Skeletal muscle satellite cell (primary cell): ENCODE data around the gene ZBTB32.

Experiments
- H3K27me3 ChIP-seq: 2 replicates; pipeline ENCODE4 v1.7.0; 2013; ENCODE audit warnings: low read length; ENCODE audit not compliant: control insufficient read depth, insufficient read depth
- H3K36me3 ChIP-seq: 2 replicates; pipeline ENCODE4 v1.7.0; 2013; ENCODE audit warnings: mild to moderate bottlenecking, control low read depth, low read length; ENCODE audit not compliant: insufficient read depth
- H3K4me1 ChIP-seq: 2 replicates; pipeline ENCODE4 v1.7.0; 2013; ENCODE audit warnings: low read length; ENCODE audit not compliant: control insufficient read depth, insufficient read depth
- H3K4me2 ChIP-seq: 2 replicates; pipeline ENCODE4 v1.7.0; 2013; ENCODE audit warnings: mild to moderate bottlenecking, low read length
- H3K4me3 ChIP-seq: 2 replicates; pipeline ENCODE4 v1.7.0; 2013; ENCODE audit warnings: low read length
- H3K9ac ChIP-seq: 2 replicates; pipeline ENCODE4 v1.7.0; 2013; ENCODE audit warnings: mild to moderate bottlenecking, low read depth, low read length, moderate library complexity
- H3K9me3 ChIP-seq: replicated peaks from 2 replicates; pipeline ENCODE4 v1.7.0; 2013; ENCODE audit warnings: mild to moderate bottlenecking, control low read depth, low read length

Gene ZBTB32

DNA sequence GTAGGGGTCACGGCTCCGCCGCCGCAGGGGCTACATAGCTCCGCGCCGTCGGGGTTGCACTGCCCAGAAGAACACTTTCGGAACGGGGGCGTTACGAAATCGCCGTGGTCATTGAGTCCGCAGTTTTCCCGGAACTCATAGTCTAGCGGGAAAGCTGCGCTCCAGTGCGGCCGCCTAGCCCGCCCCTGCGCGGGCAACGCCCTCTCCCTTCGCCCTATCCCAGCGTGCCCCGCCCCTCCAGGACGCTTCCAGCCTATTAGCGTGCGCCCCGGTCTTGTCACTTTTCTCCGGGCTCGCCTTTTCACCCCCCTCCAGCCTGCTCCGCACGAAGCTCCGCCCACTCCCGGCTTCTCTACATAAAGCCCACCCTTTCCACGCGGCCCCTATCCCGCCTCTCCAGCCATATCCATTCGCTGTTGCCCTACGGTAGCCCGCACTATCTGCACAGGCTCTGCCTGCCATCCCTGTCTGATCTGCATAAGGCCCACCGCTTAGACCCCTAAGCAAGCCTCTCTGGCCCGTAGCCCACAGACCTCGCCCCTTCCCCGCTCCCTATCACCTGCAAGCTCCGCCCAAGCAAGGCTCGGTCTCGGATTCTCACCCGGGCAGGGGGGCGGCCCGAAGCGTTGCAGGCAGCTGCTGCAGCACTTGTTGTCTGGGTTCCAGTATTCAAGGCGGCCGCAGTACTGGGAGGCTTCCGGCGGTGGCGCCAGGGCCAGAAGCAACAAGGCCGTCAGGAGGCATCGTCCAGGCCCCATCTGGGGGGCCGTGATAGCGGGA, 36.3 kb downstream of the ZBTB32 start:
- peak overlapping the region; percentile 73 for H3K4me3 ChIP-seq
- H3K4me2 ChIP-seq, result peak overlapping the region; percentile 93
- peaks cover 11% of the 10 kb centered on the region for H3K4me1 ChIP-seq
- H3K9ac ChIP-seq, result peak overlapping the region; percentile 55
- peaks cover 31% of the 10 kb centered on the region for H3K36me3 ChIP-seq
- H3K27me3 ChIP-seq, result no peaks in the 10 kb centered on the region
- no peaks in the 10 kb centered on the region for H3K9me3 ChIP-seq

DNA sequence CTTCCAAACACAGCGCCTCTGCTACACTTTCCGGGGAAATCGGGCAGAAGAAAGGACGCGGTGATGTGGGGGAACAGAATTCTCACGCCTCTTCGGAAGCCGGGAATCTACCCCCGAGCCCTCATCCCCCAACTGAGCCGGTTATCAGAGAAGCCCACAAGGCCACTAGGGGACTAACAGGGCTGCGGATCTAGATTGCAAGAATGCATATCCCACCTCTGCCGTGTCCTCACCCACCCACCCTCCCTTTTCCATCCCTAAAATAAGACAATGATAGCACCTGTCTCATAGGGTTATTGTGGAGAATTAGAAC, 36.8 kb downstream of the ZBTB32 start:
- H3K36me3 ChIP-seq, result peaks cover 31% of the 10 kb centered on the region

DNA sequence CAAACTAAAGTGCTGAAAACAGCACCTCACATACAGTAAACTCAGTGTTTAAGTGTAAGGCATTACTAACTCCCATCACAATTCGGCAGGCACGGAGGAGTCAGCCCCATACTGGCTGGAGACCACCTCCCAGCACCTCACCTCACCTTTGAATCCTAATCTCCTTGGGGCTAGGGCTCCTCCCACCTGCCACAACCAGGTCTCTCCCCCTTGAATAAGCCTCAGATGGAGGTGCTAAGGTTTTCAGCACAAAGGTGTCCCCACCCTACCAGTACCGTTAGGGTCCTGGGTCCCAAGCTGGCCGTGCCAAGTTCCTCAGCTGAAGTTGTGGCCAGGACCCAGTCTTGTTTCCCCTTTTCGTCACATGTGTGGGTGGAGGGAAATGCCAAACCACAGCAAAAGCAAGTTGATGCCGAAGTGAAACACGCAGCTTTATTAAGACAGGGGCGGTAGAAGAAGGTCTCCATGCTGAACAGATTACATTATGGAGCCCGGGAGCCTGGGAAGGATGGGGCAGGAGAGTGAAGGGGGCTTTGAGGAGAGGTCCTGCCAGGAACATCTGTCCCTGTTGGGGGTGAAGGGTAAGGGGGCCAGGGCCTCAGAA, 37.9 kb downstream of the ZBTB32 start, which contains the start of gene IGFLR1:
IGFLR1 (minus strand) TSS at position 332 of the 604 bp plus-strand sequence. CDS start 1,272 bp downstream, outside the sequence.
- H3K27me3 ChIP-seq, result no peaks in the 10 kb centered on the region
- H3K36me3 ChIP-seq, result peaks cover 23% of the 10 kb centered on the region
- H3K9me3 ChIP-seq, result no peaks in the 10 kb centered on the region
- H3K4me3 ChIP-seq, result no peak within 1 kb of the TSS
- no peak within 1 kb of the TSS for H3K4me2 ChIP-seq
- H3K9ac ChIP-seq, result no peak within 1 kb of the TSS
- H3K4me1 ChIP-seq, result peaks cover 18% of the 10 kb centered on the region

More for the DNA sequence above, 36.8 kb downstream of the ZBTB32 start:
- Histone ChIP-seq H3K4me2 (peak overlapping the region; percentile 93), H3K27me3 (no peaks in the 10 kb centered on the region), H3K4me3 (peak overlapping the region; percentile 73), H3K9me3 (no peaks in the 10 kb centered on the region), H3K9ac (peak overlapping the region; percentile 46), H3K4me1 (peaks cover 13% of the 10 kb centered on the region)

DNA sequence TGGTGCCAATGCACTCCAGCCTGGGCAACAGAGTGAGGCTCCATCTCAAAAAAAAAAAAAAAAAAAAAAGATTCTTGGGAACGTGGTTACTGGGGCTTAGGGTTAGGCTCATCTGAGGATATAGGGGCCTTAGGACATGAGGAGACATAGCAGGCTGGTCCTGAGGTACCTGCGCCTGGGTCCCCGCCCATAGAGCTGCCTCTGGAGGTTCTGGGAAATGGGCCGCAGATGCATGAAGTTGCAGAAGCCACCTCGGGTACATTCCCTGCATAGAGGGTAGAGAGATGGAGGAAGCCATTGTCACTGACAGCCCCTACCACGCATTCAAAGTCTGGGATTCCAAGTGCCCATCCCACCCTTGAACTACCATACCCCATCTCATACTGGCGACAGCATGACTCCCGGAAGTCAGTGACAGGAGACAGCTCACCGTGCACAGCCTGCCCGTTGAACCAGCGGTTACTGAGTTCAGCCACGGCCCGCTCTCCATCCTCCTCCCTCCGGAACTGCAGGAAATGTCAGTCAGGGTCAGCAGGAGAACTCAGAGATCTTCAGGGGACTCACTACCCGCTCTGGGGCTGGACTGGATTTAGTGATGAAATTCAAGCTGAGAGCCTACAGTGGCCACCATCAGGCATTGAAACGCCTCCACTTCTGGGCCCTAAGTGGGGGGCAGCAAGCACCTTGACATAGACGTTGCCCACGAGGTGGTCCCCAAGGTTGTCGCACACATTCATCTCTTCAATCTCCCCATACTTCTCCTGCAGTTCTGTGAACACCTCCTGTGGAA, 39.5 kb downstream of the ZBTB32 start:
- H3K9me3 ChIP-seq, result no peaks in the 10 kb centered on the region
- H3K4me2 ChIP-seq, result peak overlapping the region; percentile 95
- H3K4me3 ChIP-seq, result peak overlapping the region; percentile 76
- peaks cover 22% of the 10 kb centered on the region for H3K4me1 ChIP-seq
- no peak overlapping the region for H3K9ac ChIP-seq
- peaks cover 9% of the 10 kb centered on the region for H3K36me3 ChIP-seq
- no peaks in the 10 kb centered on the region for H3K27me3 ChIP-seq

DNA sequence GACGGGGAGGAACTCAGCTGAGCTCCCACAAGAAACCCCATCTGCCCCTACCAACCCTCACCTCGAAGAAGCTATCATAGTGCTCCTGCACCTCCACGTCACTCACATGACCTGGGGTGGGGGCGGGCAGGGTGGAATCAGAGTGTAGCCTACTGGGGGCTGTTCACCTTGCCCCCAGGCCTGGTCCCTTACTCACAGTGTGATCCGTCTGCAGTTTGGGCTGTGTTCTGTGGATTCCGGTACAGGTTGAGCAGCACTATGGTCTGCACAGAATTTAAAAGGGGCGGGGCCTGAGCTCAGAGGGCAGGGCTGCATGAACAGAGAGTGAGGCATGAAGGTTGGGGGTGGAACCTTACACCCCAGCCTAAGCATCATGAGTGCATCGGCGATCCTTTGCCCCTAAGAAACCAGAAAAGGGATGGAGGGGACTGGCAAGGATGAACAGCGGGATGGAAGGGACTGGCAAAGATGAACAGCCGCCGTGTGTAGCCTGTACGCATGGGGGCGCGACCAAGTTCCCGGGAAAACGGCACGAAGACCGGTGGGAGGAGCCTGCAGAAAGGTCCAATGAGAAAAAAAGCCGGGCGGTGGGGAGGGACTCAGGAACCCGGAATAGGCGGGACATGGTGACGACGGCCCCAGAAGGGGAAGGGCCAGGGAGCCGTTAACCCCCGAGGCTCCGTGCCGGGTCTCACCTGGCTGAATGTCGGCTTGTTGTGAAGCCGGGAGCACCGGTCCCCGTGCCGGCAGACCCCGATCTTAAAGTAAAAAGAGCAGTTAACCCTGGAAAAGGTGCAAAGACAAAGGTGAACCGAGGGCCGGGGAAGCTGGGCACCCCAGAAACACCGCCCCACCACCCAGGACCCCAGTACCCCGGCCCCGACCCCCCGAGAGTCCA, 40.3 kb downstream of the ZBTB32 start:
- H3K9ac ChIP-seq, result peak overlapping the region; percentile 89
- peaks cover 26% of the 10 kb centered on the region for H3K4me1 ChIP-seq
- peak overlapping the region; percentile 95 for H3K4me2 ChIP-seq
- no peaks in the 10 kb centered on the region for H3K9me3 ChIP-seq
- peaks cover 4% of the 10 kb centered on the region for H3K36me3 ChIP-seq
- no peaks in the 10 kb centered on the region for H3K27me3 ChIP-seq
- H3K4me3 ChIP-seq, result peak overlapping the region; percentile 76

DNA sequence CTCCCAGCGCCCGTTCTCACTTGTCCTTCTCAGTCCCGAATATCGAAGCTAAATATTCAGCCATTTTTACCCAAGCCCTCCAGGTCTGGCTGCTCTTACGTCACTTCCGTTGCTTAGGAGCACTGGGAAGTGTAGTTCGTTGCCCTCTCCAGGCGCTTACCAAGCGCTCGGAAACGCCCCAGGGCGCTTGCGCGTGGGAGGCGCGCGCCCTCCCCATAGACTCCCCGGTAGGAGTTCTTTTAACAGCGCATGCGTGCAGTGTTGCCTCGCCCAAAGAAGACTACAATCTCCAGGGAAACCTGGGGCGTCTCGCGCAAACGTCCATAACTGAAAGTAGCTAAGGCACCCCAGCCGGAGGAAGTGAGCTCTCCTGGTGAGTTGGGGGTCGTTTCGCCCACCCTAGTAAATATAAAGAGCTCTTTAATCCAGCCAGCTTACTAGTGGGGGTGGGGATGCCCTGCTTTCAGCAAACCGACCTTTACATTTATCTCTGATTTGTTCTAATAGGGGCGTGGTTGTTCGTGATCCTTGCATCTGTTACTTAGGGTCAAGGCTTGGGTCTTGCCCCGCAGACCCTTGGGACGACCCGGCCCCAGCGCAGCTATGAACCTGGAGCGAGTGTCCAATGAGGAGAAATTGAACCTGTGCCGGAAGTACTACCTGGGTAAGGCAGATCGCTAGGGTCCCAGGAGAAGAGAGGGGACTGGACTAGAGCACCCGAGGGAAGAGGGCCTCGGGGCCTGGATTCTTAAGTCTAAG, 41.1 kb downstream of the ZBTB32 start, which contains the start of the genes PSENEN and U2AF1L4:
PSENEN (plus strand) TSS at position 324 of the 759 bp plus-strand sequence; CDS start at position 604, 280 bp downstream.
U2AF1L4 (minus strand) TSS at position 91 of the 759 bp plus-strand sequence; CDS start at position 64, 27 bp downstream.
- H3K36me3 ChIP-seq, result peaks cover 4% of the 10 kb centered on the region
- H3K9ac ChIP-seq, result peak within 1 kb of the TSS; percentile 89
- H3K4me2 ChIP-seq, result peak within 1 kb of the TSS; percentile 95
- no peaks in the 10 kb centered on the region for H3K27me3 ChIP-seq
- H3K4me3 ChIP-seq, result peak within 1 kb of the TSS; percentile 85
- H3K9me3 ChIP-seq, result no peaks in the 10 kb centered on the region
- H3K4me1 ChIP-seq, result peaks cover 22% of the 10 kb centered on the region

DNA sequence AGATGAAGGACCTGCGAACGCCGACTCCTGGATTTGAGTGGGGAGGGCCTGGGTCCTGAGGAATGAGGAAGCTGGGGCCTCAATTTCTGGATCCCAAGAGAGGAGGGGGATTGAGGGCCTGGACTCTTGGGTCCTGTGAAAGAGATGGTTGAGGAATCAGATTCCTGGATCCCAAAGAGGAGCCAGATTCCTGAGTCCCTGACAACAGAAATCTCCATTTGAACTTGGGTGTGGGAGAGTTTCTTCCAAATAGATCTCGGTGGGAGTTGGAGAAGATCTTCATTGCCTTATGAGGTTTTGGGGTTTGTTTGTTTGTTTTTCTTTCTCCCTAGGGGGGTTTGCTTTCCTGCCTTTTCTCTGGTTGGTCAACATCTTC, 41.7 kb downstream of the ZBTB32 start:
- Histone ChIP-seq H3K9me3 (no peaks in the 10 kb centered on the region), H3K27me3 (no peaks in the 10 kb centered on the region), H3K36me3 (peaks cover 4% of the 10 kb centered on the region), H3K4me3 (peak overlapping the region; percentile 85), H3K9ac (peak overlapping the region; percentile 89), H3K4me1 (peaks cover 22% of the 10 kb centered on the region), H3K4me2 (peak overlapping the region; percentile 88)

DNA sequence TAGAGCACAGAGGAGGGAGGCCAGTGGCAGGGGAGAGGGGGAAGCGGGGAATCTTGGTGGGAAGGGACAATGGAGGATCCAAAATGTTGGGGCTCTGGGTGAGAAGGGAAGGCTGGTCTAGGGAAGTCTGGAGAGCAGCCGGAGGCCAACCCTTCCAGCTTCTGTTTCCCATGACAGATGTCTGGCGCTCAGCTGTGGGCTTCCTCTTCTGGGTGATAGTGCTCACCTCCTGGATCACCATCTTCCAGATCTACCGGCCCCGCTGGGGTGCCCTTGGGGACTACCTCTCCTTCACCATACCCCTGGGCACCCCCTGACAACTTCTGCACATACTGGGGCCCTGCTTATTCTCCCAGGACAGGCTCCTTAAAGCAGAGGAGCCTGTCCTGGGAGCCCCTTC, 42.2 kb downstream of the ZBTB32 start:
- Histone ChIP-seq H3K4me3 (peak overlapping the region; percentile 85), H3K4me2 (peak overlapping the region; percentile 88), H3K9ac (peak overlapping the region; percentile 89), H3K9me3 (no peaks in the 10 kb centered on the region), H3K27me3 (no peaks in the 10 kb centered on the region), H3K36me3 (peaks cover 4% of the 10 kb centered on the region), H3K4me1 (peaks cover 22% of the 10 kb centered on the region)

DNA sequence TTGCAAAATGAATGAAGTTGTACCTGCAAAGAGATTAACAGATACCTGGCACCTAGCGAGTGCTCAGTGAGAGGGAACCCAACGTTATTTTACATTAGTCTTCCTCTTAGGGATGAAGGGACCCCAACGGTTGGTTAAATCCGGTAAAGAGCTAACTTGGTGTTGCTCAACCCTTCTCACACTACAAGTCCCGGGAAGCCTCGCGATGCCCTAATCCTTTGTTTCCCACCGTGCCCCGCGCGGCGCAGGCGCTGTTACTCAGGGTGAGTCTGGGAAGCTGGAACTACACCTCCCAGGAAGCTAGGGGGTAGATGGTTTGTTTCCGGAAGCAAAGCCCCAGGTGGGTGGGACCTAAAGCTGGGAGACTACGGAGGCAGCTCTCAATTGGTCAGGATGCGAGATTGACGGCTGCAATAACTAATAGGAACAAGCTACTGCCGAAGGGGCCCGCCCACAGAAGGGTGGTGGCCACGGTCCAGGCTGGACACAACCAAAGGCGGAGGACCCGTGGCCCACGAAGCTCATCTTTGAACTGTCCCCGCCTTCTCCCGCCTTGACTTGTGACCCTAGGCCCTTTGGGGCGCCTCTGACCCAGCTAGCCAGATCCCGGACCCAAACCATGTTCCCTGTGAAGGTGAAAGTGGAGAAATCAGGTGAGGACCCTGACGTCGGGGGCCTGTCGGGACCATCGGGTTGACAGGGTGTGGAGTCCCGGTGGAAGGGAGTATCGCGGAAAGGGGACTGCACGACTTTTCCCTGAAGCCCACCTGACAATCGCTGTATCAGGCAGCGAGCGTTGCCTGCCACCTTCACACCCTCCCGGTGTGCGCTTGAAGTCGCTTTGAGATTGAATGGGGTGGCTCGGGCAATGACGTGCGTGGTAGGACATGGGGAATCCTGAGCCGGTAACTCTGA, 44.0 kb downstream of the ZBTB32 start, which contains the start of gene LIN37:
LIN37 (plus strand) TSS at position 471 of the 915 bp plus-strand sequence; CDS start at position 620, 149 bp downstream.
- Histone ChIP-seq H3K9ac (peak within 1 kb of the TSS; percentile 92), H3K27me3 (no peaks in the 10 kb centered on the region), H3K4me2 (peak within 1 kb of the TSS; percentile 82), H3K4me3 (peak within 1 kb of the TSS; percentile 89), H3K9me3 (no peaks in the 10 kb centered on the region), H3K36me3 (peaks cover 13% of the 10 kb centered on the region), H3K4me1 (peaks cover 22% of the 10 kb centered on the region)
